GM18526 (cell line): ENCODE measurements around the gene PITRM1.

Source experiments
- POLR2A ChIP-seq: IDR thresholded peaks from 3 replicates; pipeline ENCODE4 v1.6.1; 2011; ENCODE audit not compliant: insufficient read length; ENCODE audit errors: extremely low read depth

PITRM1 gene

GRCh38 chr10:3109633-3110032, 62.9 kb downstream of the PITRM1 start:
- TF ChIP-seq POLR2A: no peak

- no peak for TF ChIP-seq POLR2A
Observed at GRCh38 chr10:3109196-3109595, 63.4 kb downstream of the PITRM1 start.

GRCh38 chr10:3108575-3109105, 63.9 kb downstream of the PITRM1 start:
- no peak for TF ChIP-seq POLR2A

- TF ChIP-seq POLR2A: no peak
Observed at GRCh38 chr10:3108033-3108432, 64.5 kb downstream of the PITRM1 start.

GRCh38 chr10:3107426-3107961, 65.1 kb downstream of the PITRM1 start:
- TF ChIP-seq POLR2A: no peak

- TF ChIP-seq POLR2A: no peak
Observed at GRCh38 chr10:3106928-3107425, 65.6 kb downstream of the PITRM1 start.

GRCh38 chr10:3105905-3106304, 66.7 kb downstream of the PITRM1 start:
- TF ChIP-seq POLR2A: no peak

- TF ChIP-seq POLR2A: no peak
Observed at GRCh38 chr10:3105166-3105565, 67.4 kb downstream of the PITRM1 start.

- TF ChIP-seq POLR2A: no peak
Observed at GRCh38 chr10:3104251-3104918, 68.2 kb downstream of the PITRM1 start.

GRCh38 chr10:3103646-3104045, 68.9 kb downstream of the PITRM1 start:
- TF ChIP-seq POLR2A: no peak

- no peak for TF ChIP-seq POLR2A
Observed at GRCh38 chr10:3102720-3103427, 69.7 kb downstream of the PITRM1 start.

GRCh38 chr10:3100856-3101640, 71.5 kb downstream of the PITRM1 start:
- no peak for TF ChIP-seq POLR2A

- TF ChIP-seq POLR2A: no peak
Observed at GRCh38 chr10:3100093-3100792, 72.3 kb downstream of the PITRM1 start.

- no peak for TF ChIP-seq POLR2A
Observed at GRCh38 chr10:3099291-3100092, 73.1 kb downstream of the PITRM1 start.
